Measurements from ENCODE around the gene MCTP1.

MCTP1 gene
- 0.17 to 0.18 reads per million in 2 experiments for total RNA-seq

DNA sequence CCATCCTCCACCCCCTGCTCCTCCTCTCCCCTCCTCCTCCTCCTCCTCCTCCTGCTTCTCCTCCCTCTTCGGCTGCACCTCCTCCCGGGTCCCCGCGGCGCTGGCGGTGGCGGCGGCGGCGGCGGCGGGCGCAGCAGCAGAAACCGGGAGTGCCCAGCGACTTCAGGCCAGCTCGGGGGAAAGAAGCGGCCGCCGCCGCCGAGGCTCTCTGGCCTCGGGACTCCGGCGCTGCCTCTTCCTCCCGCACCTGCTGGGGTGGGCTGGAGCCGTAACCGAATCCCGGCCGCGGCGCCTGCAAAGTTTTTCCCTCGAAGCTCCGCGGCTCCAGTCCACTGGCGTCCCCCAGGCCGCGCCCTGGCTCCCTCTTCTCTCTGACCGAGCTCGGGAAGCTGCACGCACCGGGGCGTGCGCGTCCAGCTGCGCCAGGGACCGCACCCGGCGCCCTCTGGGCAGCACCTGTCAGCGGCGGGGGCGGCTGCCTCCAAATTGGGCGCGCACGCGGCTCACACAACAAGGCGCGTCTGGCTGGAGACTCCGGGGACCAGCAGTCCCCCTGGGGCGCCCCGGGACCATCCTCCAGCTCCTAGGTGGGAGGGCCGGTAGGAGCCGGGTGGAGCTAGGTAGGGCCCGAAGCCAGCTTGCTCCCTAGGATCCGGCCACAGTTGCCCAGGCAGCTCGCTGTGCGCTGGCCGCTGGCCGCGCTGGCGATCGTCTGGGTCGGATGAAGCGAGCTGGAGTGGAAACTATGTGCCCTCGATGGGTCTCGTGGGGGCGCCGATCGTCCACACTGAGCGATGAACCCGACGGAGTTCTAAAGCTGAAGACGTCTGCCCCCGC, at the start of gene MCTP1:
MCTP1 (minus strand) TSS at position 523 of the 837 bp plus-strand sequence.
- DNase-seq (ENCODE audit: low read depth), result no peak

DNA sequence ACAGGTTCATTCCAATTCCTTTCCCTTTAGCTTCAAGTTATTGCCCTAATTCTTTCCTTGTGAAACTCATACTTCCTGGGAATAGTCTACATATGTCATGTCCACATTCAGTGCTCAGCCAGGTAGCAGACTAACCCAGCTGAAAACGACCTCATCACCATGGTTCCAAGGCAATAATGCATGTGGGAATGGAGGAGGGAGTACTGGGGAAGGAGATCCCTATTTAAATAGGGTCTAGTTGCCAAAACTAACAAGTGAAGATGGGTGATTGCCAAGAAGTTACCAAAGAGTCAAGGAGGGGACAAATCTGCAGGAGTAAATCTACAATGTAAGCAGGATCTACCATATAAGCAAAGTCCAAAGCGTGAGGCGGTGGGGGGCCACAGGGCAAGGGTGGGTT, 47.3 kb upstream of the MCTP1 start:
- no peak for DNase-seq (ENCODE audit: low read depth)

GRCh38 chr5:95331358-95331757, 46.5 kb upstream of the MCTP1 start:
- no peak for DNase-seq (ENCODE audit: low read depth)

GRCh38 chr5:95327211-95327610, 42.3 kb upstream of the MCTP1 start:
- no peak for DNase-seq (ENCODE audit: low read depth)

- no peak for DNase-seq (ENCODE audit: low read depth)
Measured at GRCh38 chr5:95317687-95318086, 32.8 kb upstream of the MCTP1 start.

DNA sequence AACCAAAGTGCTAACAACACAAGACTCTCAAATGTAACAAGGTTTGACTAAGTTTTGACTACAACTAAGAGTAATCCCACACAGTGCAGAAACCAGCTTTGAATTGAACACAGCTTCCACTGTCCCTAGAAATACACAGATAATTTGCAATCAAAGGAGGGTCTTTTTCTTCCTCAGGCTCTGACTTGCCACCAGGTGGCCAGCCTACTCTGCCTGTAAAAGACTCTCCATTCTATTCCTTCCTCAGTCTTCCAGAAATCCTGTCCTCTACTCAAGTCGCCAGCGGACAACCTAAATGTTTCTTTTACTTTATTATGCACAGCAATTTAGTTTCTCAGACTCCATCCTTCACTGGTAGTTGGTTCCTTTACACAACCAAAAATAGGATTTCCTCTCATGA, 32.2 kb upstream of the MCTP1 start:
- no peak for DNase-seq (ENCODE audit: low read depth)

DNA sequence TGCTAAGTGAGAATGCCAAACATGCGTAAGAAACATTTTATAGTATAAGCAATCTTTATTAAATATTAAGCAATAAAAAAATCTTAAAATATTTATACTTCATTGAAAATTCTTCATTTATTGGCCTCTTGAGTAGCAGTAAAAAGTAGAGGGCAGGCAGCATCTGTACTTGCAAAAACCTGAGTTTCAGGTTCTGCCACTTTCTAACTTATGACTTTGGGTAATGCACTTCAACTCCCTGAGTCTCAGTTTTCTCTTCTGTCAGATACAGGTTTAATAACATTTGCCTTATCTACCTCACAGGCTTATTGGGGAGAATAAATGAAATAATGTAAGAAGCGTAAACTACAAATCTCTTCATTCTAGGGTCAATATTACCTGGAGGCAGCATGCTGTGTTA, 19.8 kb upstream of the MCTP1 start:
- DNase-seq (ENCODE audit: low read depth), result no peak

- no peak for DNase-seq (ENCODE audit: low read depth)
Measured at GRCh38 chr5:95298651-95299050, 13.8 kb upstream of the MCTP1 start.

DNA sequence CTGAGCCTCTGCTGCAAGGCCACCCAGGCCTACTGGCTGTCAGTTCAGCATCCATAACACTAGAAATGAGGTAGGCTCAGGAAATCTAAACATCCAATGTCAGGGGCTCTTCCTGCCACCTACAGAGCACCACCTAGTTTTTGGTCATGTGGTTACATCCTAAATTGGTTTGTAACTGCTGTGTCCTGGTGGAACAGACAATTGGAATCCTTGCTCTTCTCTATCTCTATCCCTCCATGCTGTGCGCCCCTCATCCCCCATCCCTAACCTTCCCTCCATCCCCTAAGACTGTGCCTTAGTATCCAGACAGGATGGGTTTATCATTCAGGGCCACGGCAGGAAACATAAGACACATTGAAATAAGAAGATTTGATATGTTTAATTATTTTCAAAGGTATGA, 11.4 kb upstream of the MCTP1 start:
- no peak for DNase-seq (ENCODE audit: low read depth)

GRCh38 chr5:95285409-95285755, 488 bp upstream of the MCTP1 start:
- DNase-seq (ENCODE audit: low read depth), result no peak

- DNase-seq (ENCODE audit: low read depth), result no peak
Measured at GRCh38 chr5:95283761-95284571, 928 bp downstream of the MCTP1 start.

DNA sequence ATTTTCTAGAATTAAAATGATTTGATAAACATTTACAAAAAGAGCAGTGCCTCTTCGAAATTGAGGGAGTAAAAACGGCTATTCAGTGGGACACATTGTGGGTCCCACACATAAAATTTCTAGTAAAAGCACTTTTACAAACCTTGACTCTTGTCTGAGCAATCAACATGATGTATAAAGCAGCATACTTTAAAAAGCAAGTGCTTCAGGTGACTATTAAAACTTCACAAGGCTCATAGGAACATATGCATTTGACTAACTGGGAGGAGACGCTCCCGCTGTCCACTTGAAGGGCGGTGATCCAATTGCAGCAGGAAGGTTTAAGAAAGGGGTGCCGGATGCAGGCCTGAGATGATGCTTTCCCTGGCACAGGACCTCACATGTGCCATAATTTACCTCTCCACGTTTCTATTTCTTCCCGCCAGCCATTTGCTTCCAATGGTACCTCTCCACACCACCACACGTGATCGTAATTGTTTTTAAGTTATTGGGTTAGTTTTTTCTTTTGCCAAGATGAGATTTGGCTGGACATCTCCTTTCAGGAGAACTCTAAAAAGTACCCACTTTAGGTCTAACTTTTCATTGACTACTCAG, 1.8 kb downstream of the MCTP1 start:
- no peak for DNase-seq (ENCODE audit: low read depth)

GRCh38 chr5:95281226-95281625, 3.7 kb downstream of the MCTP1 start:
- no peak for DNase-seq (ENCODE audit: low read depth)

GRCh38 chr5:95280401-95281095, 4.3 kb downstream of the MCTP1 start:
- DNase-seq (ENCODE audit: low read depth), result no peak

DNA sequence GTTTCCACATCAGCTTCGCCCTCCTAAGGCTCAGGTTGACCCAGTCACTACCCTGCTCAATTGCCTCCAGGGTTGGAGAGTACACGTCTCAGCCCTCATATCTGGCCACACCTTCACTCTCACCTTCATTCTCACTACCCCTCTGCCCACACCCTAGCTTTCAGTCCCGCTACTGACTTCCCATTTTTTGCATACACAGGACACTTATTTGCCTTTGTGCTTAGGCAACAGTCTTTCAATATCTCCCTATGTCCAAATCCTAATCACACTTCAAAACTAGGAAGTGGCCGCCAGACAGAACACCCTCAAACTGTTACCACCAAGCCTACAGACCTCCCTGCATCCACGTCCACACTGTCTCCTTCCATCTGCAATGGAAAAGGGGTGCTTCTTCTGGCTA, 10.9 kb downstream of the MCTP1 start:
- no peak for DNase-seq (ENCODE audit: low read depth)

DNA sequence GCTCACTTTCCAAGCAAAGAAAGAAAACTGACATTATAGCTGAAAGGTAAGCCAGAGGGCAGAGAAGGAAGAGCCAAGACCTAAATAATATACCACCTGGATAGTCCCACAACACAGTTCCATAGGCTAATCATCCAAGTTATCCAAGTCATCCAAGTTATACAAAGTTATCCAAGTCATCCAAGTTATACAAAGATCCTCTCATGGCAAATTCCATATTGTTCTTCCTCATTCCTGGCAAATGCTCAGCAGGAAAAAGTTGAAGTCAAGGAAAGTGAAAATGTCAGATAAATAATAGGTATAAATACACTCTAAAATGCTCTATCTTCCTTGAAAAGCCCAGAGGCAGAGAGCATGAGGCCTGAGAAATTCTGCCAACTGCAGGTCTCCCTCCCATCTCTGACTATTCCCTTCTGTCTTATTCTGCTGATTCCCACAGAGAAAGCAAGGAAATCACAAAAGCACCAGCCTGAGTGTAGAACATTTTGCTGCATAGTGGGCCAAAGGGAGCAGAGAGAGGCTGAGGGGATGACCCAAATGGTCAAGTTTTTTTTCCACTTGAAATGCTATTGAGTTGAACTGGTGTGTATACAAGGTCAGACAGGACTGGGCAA, 12.5 kb downstream of the MCTP1 start:
- no peak for DNase-seq (ENCODE audit: low read depth)

DNA sequence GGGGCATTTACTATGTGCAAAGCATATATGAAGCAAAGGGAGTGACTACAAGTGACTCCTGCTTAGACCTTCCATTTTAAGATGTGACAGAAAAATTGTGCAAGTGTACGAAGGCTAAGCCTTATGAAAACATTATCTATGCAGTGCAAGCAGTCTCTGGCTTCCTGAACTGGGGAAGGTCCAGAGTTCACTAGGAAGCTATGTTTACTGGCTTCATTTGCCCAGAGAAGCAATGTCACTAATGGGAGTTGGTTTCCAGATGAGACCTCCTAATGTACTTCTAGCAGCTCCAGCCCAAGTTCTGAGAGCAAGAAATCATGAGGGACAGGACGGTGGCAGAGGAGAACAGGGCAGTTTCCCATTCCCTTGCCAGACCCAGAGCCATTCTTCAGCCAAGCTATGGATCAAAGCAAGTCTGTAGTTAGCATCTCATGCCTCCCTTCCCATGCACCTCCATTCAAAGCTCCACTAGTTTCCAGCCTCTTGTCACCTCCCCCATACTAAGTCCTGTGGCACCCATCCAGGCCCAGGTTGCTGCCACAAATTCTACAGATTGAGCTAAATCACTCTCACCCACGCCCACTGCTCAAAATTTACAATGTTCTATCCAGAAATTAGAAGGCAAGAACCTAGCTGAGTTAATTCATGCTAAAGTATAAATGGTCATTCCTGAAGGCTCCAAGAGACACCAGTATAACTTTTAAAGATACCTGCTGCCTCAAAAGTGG, 21.8 kb downstream of the MCTP1 start:
- no peak for DNase-seq (ENCODE audit: low read depth)

DNA sequence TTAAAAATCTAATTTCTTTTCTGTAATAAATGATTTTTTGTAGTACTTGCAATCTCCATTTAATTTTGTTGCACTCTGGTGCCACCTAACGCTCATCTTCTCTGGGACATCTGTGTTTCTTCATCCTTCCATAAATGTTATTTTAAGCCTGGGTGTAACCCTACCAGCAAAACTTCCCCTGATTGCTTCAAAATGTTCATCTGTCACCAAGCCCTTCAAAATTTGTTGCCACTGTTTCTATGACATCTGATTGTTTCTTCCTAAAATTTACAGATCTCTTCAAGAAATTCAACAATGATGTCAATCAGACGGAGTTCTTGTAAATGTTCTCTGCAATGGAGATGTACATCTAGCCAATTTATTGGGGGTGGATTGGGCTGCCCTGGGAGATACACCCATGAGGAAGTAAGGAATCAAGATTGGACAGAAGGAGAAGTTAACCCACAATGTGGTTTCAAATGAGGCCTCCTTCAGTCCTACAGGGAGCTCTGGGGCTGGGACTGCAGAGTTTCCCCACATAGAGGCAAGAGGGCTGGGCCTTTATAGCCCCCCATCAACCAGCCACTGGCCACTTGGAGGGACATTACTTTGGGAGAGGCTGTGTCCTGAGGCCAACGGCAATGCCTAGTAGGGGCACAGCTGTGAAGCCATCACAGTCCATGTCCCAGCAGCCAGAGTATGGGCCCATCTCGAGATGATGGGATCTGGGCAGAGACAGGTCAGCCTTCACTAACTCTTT, 23.3 kb downstream of the MCTP1 start:
- no peak for DNase-seq (ENCODE audit: low read depth)

GRCh38 chr5:95256991-95257390, 27.9 kb downstream of the MCTP1 start:
- DNase-seq (ENCODE audit: low read depth), result no peak

DNA sequence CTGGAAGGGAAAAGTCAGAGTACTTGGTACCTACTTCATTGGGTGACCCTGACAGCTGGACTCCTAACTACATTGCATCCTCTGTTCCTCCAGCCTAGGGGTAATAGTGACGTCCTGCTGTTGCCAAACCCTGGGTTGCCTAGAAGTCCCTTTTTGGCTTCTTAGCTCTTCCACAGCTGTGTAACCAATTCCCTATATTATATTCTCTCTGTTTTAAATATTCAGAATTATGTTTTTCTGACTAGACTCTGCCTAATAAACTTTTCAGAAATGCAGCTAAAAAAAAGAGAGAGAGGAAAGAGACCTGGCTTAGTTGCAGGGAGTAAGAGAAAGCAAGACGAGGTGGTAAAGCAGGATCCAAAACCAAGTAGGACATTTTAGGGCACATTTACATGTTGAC, 28.4 kb downstream of the MCTP1 start:
- no peak for DNase-seq (ENCODE audit: low read depth)
